Measurements from ENCODE around the gene H2AZ1.

H2AZ1 gene

DNA sequence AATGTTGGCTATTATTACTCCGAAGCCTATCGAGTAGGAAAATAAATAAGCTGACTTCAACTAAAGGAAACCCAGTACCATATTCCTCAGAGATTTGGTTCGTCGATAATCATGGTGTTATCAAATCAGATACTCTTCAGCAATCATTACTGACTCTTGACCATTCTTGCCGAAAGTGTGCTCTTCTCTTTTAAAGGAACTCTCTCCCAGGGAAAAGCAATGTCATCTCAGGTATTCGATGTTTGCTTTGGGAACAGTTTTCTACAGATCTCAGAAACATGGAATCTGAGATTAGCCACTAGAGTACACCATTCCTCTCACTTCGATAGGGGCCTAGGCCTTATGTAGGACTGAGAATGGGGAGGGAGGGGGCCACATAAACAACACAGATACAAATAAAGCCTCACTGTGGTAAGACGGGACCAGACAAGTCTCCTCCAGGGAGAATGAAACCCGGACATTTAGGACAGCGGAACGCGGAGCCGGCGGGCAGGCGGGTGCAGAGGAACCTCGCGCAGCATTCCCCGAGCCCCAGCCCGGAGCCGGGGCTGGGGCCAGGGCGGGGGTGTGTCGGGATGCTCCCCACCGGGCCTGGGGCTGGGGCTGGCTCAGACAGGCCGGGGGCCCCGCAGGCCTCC lies 4.2 kb downstream of the H2AZ1 start:
- no peak for DNase-seq

GRCh38 chr4:99943904-99944437 lies 6.1 kb downstream of the H2AZ1 start:
- no peak for DNase-seq

- no peak for DNase-seq
Observed at GRCh38 chr4:99938243-99938753, 11.8 kb downstream of the H2AZ1 start.

DNA sequence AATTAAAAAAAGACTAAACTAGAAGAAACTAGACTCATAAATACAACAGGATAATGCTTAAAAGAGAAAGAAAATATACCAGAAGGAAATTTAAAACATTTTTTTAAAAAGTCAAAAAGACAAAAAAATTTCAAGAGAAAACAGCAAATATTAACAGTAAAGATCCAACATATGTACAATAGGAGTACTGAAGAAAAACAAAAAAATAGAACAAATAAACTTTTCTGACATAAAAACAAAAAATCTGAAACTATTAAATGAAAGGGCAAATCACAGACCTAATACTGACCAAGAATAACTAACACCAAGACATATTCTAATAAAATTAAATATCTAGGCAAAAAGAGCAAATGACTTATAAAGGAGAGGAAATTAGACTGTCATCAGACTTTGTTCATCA lies 15.2 kb downstream of the H2AZ1 start:
- no peak for DNase-seq

- no peak for DNase-seq
Observed at GRCh38 chr4:99927566-99927965, 22.5 kb downstream of the H2AZ1 start.

GRCh38 chr4:99921174-99921573 lies 28.9 kb downstream of the H2AZ1 start:
- no peak for DNase-seq

DNA sequence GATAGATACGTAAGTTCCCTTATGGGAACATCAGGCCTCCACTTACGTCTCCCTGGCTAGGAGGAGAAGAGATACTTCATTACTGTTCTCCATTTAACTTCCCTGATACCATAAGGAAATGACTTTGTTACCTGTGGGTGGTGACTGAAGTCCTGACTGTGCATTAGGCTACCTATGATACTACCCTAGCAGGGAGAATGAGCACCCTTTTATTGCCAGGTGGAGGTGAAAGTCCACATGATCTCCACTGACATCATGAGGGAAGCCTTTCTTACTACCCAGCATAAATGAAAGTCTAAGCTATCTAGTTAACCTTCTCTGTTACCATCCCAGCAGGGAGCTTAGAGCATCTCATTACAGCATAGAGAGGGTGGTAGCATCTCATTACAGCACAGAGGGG lies 31.4 kb downstream of the H2AZ1 start:
- DNase-seq, result no peak

DNA sequence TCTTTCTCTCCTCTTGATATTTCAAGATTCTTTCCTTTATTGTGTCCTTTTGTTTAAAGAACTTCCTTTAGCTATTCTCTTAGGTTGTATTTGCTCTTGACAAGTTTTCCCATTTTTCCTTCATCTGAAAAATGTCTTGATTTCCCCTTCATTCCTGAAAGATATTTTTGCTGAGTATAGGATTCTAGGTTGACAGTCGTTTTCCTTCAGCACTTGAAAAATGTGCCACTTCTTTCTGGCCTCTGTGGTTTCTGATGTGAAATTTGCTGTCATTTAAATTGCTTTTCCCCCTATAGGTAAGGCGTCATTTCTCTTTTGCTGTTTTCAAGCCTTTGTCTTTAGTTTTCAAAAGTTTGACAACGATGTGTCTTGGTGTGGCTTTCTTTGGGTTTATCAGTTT lies 32.5 kb downstream of the H2AZ1 start:
- no peak for DNase-seq

- DNase-seq, result no peak
Observed at GRCh38 chr4:99915449-99915848, 34.6 kb downstream of the H2AZ1 start.
